ENCODE data around the gene PODXL.

The PODXL gene

GRCh38 chr7:131547589-131547988 lies 8.8 kb downstream of the PODXL start:
- H3K4me3 ChIP-seq (ENCODE audit: low read depth, low read length), result no peak overlapping the region
- H3K36me3 ChIP-seq, result peaks cover 19% of the 10 kb centered on the region
- no peak overlapping the region for H3K27ac ChIP-seq
- DNase-seq, result no peak
- no peaks in the 10 kb centered on the region for H3K9me3 ChIP-seq (ENCODE audit: severe bottlenecking)
- TF ChIP-seq, protein P1, sequence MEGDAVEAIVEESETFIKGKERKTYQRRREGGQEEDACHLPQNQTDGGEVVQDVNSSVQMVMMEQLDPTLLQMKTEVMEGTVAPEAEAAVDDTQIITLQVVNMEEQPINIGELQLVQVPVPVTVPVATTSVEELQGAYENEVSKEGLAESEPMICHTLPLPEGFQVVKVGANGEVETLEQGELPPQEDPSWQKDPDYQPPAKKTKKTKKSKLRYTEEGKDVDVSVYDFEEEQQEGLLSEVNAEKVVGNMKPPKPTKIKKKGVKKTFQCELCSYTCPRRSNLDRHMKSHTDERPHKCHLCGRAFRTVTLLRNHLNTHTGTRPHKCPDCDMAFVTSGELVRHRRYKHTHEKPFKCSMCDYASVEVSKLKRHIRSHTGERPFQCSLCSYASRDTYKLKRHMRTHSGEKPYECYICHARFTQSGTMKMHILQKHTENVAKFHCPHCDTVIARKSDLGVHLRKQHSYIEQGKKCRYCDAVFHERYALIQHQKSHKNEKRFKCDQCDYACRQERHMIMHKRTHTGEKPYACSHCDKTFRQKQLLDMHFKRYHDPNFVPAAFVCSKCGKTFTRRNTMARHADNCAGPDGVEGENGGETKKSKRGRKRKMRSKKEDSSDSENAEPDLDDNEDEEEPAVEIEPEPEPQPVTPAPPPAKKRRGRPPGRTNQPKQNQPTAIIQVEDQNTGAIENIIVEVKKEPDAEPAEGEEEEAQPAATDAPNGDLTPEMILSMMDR (IDR thresholded peaks at IDR 0.05; ENCODE audit: low read depth, low read length), result no peak
- no peaks in the 10 kb centered on the region for H3K27me3 ChIP-seq (ENCODE audit: insufficient read depth, low read depth, severe bottlenecking)

DNA sequence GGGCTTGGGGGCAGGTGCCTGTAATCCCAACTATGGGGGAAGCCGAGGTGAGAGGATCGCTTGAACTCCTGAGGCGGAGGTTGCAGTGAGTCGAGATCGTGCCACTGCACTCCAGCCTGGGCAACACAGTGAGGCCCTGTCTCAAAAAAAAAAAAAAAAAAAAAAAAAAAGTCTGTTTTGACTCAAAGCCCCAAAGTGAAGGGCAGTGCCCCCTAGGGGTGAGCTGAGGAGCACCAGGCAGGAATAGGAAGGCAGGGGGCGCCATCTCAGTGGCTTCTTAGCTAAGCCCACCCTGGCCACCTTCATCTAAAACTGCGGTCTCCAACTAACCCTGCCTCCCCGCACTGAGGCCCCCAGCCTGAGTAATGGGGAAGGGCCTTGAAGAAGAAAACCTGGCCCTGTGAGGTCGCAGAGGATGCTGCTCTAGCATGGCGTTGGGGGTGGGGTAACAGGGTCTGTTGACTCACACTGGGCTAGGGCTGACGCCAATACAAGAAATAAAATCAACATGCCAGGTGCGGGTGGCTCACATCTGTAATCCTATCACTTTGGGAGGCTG lies 9.8 kb downstream of the PODXL start:
- no peak overlapping the region for H3K4me3 ChIP-seq (ENCODE audit: low read depth, low read length)
- DNase-seq, result peak; percentile 66
- H3K27ac ChIP-seq, result no peak overlapping the region
- TF ChIP-seq, protein P1 (IDR thresholded peaks at IDR 0.05; ENCODE audit: low read depth, low read length), result peak; percentile 96
- no peaks in the 10 kb centered on the region for H3K9me3 ChIP-seq (ENCODE audit: severe bottlenecking)
- peaks cover 19% of the 10 kb centered on the region for H3K36me3 ChIP-seq
- no peaks in the 10 kb centered on the region for H3K27me3 ChIP-seq (ENCODE audit: insufficient read depth, low read depth, severe bottlenecking)

DNA sequence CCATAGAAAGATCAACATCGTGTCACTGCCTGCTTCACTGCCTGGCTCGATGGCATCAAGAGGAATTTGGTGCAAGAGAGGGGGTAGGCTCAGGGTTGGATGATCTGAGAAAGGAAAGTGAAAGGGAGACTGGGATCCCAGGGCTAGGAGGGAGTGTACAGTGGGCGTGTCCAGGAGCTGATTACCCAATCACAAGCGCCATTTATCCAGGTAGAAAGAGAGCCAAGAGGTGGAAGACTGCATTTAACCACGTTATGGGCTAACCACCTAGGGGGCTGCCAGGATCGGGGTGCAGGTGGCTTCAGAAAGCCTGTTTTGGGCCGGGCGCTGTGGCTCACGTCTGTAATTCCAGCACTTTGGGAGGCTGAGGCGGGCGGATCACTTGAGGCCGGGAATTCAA lies 10.3 kb downstream of the PODXL start:
- Histone ChIP-seq H3K36me3 (peaks cover 14% of the 10 kb centered on the region), H3K9me3 (ENCODE audit: severe bottlenecking) (no peaks in the 10 kb centered on the region), H3K27ac (no peak overlapping the region), H3K27me3 (ENCODE audit: insufficient read depth, low read depth, severe bottlenecking) (no peaks in the 10 kb centered on the region), H3K4me3 (ENCODE audit: low read depth, low read length) (no peak overlapping the region)
- DNase-seq, result no peak
- TF ChIP-seq, protein P1 (IDR thresholded peaks at IDR 0.05; ENCODE audit: low read depth, low read length), result no peak

- peaks cover 12% of the 10 kb centered on the region; the same call in 1 of the 2 replicates for H3K36me3 ChIP-seq
- DNase-seq, result peak; percentile 43
- no peaks in the 10 kb centered on the region for H3K9me3 ChIP-seq (ENCODE audit: severe bottlenecking)
- TF ChIP-seq, protein P1 (IDR thresholded peaks at IDR 0.05; ENCODE audit: low read depth, low read length), result peak; percentile 35; the same call in 1 of the 2 replicates
- H3K27ac ChIP-seq, result no peak overlapping the region
- no peak overlapping the region for H3K4me3 ChIP-seq (ENCODE audit: low read depth, low read length)
- H3K27me3 ChIP-seq (ENCODE audit: insufficient read depth, low read depth, severe bottlenecking), result no peaks in the 10 kb centered on the region
Observed at GRCh38 chr7:131544449-131545301, 11.8 kb downstream of the PODXL start.

DNA sequence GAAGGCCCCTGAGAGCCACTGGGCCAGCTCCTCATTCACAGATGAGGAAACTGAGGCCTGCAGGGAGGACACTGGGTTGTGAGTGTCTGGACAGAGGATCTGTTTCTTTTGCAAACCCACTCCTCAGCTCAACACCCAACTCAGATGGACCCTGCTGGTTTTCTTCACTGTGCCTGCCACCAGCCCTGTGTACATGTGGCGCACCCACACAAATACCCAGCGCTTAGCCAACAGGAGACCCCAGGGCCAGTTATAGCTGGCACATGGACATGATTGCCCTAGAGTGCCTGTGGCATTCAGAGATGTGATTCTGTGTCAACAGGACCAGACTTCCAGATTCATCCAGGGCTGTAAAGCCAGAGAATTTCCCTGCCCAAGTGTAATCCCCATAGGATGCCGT lies 12.4 kb downstream of the PODXL start:
- H3K27ac ChIP-seq, result no peak overlapping the region
- no peaks in the 10 kb centered on the region for H3K27me3 ChIP-seq (ENCODE audit: insufficient read depth, low read depth, severe bottlenecking)
- H3K4me3 ChIP-seq (ENCODE audit: low read depth, low read length), result no peak overlapping the region
- H3K36me3 ChIP-seq, result peaks cover 9% of the 10 kb centered on the region; the same call in 1 of the 2 replicates
- H3K9me3 ChIP-seq (ENCODE audit: severe bottlenecking), result no peaks in the 10 kb centered on the region
- DNase-seq, result no peak
- TF ChIP-seq, protein P1 (IDR thresholded peaks at IDR 0.05; ENCODE audit: low read depth, low read length), result no peak

Data from WERI-Rb-1 (cell line).